Measurements from ENCODE around the gene SLC25A22. TPM values are rescaled to one million over a fixed set of nuclear protein-coding genes. Genes with fewer than 3 reads are reported as not detected.

Gene SLC25A22
- total RNA-seq, 1 donor from 2014 or later, result 15.0 TPM

DNA sequence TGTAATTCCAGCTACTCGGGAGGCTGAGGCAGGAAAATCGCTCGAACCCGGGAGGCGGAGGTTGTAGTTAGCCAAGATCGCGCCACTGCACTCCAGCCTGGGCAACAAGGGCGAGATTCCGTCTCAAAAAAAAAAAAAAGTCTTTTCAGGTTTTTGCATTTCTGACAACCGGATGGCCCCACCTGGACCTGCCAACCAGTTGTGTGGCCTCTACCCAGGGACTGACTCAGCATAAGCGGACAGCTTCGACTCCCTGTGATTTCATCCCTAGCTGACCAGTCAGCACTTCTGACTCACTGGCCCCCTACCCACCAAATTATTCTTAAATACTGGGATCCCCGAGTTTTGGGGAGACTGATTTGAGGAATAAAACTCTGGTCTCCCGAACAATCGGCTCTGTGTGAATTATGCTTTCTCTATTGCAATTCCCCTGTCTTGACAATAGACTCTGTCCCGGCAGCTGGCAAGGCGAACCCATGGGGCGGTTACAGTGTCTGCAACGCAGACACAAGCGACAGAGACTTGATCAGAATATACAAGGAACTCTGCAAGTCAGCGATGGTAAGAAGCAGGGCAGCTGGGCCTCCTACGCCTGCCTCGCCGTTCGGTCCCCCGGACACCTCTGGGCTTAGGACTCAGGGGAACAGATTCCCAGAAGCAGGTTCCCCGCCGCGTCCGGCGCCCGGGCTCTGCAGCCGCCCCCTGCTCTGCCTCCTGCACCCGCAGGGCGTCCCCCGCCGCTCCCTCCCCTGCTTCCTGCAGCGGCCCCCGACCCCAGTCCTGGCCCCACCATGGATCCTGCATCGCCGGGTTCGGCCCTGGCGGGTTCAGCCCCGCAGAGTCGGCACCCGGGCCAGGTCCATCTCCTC lies 51.6 kb downstream of the SLC25A22 start:
- DNase-seq, result peak; percentile 65

DNA sequence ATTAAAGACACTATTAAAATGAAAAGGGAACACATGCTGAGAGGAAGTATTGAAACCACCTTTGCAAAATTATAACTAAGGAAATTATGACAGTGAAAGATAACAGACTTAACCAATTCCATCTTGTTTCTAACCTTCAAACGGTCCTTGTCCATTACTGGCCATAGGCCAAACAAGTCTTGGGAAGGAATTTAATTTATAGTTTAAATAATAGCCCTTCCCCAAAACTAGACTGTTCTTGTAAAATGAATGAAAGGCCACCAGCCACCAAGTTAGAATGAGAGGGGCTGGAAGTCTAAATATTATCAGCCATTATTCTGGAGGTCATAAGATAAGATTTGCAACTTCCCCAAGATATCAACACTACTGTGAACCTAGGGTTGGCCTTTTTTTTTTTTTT lies 52.7 kb downstream of the SLC25A22 start:
- DNase-seq, result no peak

DNA sequence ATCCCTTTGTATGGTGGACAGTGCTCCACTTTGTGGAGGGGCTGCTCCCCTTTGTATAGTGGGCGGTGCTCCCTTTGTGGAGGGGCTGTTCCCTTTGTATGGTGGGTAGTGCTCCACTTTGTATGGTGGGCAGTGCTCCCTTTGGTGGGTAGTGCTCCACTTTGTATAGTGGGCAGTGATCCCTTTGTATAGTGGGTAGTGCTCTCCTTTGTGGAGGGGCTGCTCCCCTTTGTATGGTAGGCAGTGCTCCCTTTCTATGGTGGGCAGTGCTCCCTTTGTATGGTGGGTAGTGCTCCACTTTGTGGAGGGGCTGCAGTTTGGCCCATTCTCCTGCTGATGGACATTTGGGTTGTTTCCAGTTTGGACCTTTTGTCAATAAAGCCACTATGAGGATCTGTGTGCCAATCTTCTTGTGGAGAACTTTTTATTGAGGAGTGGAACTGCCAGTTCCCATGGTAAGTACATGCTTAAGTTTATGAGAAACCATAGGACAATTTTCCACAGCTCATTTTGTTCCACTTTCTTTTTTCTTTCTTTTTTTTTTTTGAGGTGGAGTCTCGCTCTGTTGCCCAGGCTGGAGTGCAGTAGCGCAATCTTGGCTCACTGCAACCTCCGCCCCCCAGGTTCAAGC lies 55.4 kb downstream of the SLC25A22 start:
- DNase-seq, result no peak

GRCh38 chr11:742156-742546 lies 55.9 kb downstream of the SLC25A22 start:
- DNase-seq, result no peak

Small RNAs within 50 kb of the gene (small RNA-seq; reads per million reads assigned to genes)
- not detected for gene SNORA52

Other genes starting within 250 kb of the SLC25A22 start
- gene LMNTD2, start 237.5 kb downstream of the SLC25A22 start, total RNA-seq, result 0.16 TPM
- gene RASSF7, start 237.3 kb downstream of the SLC25A22 start, total RNA-seq, result 2.5 TPM
- 27.3 TPM for gene PHRF1, start 221.8 kb downstream of the SLC25A22 start, total RNA-seq
- 7.6 TPM for gene IRF7, start 182.3 kb downstream of the SLC25A22 start, total RNA-seq
- not detected for gene CDHR5, start 173.3 kb downstream of the SLC25A22 start, total RNA-seq
- not detected for gene SCT, start 171.1 kb downstream of the SLC25A22 start, total RNA-seq
- 0.16 TPM for gene DRD4, start 161.0 kb downstream of the SLC25A22 start, total RNA-seq
- 50.7 TPM for gene DEAF1, start 103.1 kb downstream of the SLC25A22 start, total RNA-seq
- 11.7 TPM for gene TMEM80, start 102.5 kb downstream of the SLC25A22 start, total RNA-seq
- 1.4 TPM for gene EPS8L2, start 92.0 kb downstream of the SLC25A22 start, total RNA-seq
- gene TALDO1, start 50.8 kb downstream of the SLC25A22 start, total RNA-seq, result 61.0 TPM
- gene GATD1, start 20.8 kb downstream of the SLC25A22 start, total RNA-seq, result 22.3 TPM
- gene CEND1, start 8.2 kb downstream of the SLC25A22 start, total RNA-seq, result 5.9 TPM
- gene PIDD1, start 7.0 kb upstream of the SLC25A22 start, total RNA-seq, result 5.1 TPM
- 227 TPM for gene RPLP2, start 11.7 kb upstream of the SLC25A22 start, total RNA-seq
- gene PNPLA2, start 20.6 kb upstream of the SLC25A22 start, total RNA-seq, result 5.3 TPM
- gene CRACR2B, start 29.6 kb upstream of the SLC25A22 start, total RNA-seq, result 0.31 TPM
- gene CD151, start 34.7 kb upstream of the SLC25A22 start, total RNA-seq, result 44.1 TPM
- gene POLR2L, start 44.2 kb upstream of the SLC25A22 start, total RNA-seq, result 14.5 TPM
- gene TSPAN4, start 44.6 kb upstream of the SLC25A22 start, total RNA-seq, result 18.6 TPM
- gene CHID1, start 112.5 kb upstream of the SLC25A22 start, total RNA-seq, result 20.9 TPM
- gene AP2A2, start 127.6 kb upstream of the SLC25A22 start, total RNA-seq, result 35.6 TPM
- gene MUC6, start 238.4 kb upstream of the SLC25A22 start, total RNA-seq, result not detected

Measured in occipital lobe (tissue), 3 donors.